Vagina (tissue), 2 donors: ENCODE results near the gene MED12L.

Experiments
- CTCF ChIP-seq, 3 experiments: fragments of 450-650 bp in 2 of 3; fragments of 200-600 bp in 1 of 3; sonication (generic) in 1 of 3; IDR thresholded peaks; one replicate each; pipeline ENCODE4 v1.5.1; 2017 to 2019; ENCODE audit warnings: antibody characterized with exemption in 3 of 3, mild to moderate bottlenecking in 2 of 3, moderate library complexity in 2 of 3
- POLR2A ChIP-seq, 2 donors: fragments of 450-650 bp; IDR thresholded peaks; one replicate each; pipeline ENCODE4 v1.6.1; 2017; ENCODE audit warnings: antibody characterized with exemption in 2 of 2, mild to moderate bottlenecking in 2 of 2, moderate library complexity in 2 of 2

- no peak for TF ChIP-seq CTCF (IDR thresholded peaks at IDR 0.05)
- TF ChIP-seq POLR2A (IDR thresholded peaks at IDR 0.05): no peak
Measured at GRCh38 chr3:151407928-151408327, 322.5 kb downstream of the MED12L start.
